HG03066 (cell line): ENCODE results near the gene HSPG2.
"Not testable (repeated sequence)": the region's sequence is repeated elsewhere in the genome, so short reads cannot be mapped to it uniquely, and the experiment has no call there.

Experiments used
- ATAC-seq: cut with Tn5 transposase; IDR thresholded peaks from one replicate; pipeline ENCODE4 v1.9.1; 2021; ENCODE audit warnings: low read depth; ENCODE audit not compliant: unreplicated experiment

The HSPG2 gene

GRCh38 chr1:21914880-21915640 lies 22.1 kb downstream of the HSPG2 start:
- ATAC-seq, result no peak

DNA sequence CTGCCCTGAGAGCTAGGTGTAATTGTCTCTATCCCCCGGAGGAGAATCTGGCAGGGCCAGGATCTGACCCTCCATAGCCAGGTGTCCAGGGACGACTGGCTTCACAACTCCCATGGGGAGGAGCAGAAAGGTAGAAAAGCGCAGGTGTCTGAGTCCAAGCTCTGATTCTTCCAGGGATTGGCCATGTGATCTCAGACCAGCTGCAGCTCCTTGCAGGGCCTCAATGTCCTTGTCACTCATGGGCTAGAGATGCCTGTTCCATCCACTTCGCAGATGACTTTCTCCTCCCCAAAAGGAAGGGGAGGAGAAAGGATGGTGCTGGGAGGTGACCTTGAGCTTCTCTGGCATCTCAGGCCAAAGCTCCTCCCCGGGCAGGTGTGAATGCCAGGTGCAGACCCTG lies 22.7 kb downstream of the HSPG2 start:
- no peak for ATAC-seq

DNA sequence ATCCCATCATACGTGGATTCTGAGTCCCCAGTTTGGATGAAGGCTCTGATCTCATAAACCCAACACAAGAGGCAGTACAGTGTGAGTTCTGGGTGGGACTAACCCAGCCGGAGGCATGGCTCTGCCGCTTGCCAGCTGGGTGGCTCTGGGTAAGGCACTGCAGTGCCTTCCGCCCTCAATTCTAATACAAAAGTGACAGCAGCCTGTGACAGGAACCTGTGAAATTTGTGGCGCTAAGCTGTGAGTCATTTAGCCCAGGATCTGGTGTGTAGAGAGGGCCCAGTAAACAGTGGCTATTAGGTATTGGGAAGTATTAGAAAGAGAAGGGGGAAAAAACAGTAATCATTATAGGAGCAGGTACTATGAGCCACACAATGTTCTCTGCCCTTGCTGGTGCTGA lies 23.3 kb downstream of the HSPG2 start:
- ATAC-seq, result no peak

DNA sequence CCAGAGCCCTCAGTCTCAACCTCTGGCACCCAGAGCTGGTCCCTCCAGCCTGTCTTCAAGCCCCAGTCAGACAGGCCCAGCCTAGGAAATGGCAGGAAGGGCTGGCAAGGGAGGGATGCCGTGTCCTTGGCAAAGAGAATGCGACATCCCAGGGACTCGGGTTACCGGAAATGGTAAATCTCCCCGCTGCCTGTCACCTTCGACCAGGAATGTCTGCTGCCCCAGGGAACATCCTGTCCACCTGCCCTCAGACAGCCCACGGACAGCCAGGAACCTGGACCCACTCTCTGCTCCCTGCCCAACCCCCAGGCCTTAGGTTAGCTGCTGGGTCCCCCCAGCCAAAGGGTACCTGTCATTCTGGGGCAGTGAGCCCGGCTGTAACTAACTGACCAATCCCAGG lies 23.9 kb downstream of the HSPG2 start:
- ATAC-seq, result no peak

DNA sequence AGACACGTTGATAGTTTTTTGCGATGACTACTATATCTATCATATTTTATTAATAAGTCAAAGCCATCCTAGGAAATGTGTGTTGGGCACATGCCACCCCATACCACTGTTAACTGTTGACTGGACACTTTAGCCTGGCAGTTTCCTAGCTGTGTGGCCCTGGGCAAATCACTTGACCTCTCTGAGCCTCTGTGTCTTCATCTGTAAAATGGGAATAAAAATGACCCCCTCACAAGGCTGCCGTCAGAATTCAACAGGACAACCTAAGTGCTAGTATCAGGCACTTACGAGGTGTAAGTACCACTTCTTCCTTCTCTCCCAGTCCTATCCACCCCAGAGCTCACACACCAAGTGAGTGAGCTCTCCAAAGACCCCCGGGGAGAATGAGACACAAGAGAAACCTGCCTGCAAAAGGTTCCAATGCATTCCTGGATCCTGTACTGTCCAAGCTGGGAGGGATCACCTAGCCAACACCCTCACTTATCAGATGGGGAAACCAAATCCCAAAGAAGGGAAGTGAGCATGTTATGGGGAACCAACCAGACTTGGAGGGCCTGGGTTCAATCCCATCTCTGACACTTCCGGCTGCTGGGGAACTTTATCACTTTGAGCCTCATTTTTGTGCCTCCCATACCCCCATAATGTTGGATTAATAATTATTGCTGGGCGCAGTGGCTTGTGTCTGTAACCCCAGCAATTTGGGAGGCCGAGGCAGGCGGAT lies 24.9 kb downstream of the HSPG2 start:
- ATAC-seq, result no peak

GRCh38 chr1:21911205-21912001 lies 25.7 kb downstream of the HSPG2 start:
- ATAC-seq, result no peak

DNA sequence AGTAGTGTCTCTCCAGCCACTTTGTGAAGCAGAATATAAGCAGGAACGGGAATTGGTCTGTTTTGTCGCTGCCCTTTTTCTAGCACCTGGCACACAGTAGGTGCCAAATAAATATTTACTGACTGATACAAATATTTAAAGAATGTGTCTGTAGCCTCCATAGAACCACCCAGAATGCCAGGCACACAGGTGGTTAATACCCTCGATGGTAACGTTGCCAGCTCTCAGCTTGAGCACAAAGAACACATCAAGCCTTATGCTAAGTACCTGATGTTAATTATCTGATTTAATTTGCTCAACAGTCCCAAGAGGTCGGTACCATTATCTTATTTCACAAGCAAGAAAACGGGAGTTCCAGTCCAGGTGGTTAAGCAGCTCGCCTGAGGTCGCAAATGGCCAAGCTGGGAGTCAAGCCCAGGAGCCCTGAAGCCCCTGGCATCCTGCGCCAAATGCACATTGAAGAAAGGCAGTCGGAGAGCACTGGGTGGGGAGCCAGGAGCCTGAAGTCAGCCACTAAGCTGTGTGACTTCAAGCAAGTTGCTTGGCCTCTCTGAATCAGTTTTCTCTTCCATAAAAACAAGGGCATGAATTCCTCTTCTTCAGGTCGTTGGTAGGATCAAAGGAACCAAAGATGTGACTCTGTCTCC lies 26.4 kb downstream of the HSPG2 start:
- no peak for ATAC-seq

DNA sequence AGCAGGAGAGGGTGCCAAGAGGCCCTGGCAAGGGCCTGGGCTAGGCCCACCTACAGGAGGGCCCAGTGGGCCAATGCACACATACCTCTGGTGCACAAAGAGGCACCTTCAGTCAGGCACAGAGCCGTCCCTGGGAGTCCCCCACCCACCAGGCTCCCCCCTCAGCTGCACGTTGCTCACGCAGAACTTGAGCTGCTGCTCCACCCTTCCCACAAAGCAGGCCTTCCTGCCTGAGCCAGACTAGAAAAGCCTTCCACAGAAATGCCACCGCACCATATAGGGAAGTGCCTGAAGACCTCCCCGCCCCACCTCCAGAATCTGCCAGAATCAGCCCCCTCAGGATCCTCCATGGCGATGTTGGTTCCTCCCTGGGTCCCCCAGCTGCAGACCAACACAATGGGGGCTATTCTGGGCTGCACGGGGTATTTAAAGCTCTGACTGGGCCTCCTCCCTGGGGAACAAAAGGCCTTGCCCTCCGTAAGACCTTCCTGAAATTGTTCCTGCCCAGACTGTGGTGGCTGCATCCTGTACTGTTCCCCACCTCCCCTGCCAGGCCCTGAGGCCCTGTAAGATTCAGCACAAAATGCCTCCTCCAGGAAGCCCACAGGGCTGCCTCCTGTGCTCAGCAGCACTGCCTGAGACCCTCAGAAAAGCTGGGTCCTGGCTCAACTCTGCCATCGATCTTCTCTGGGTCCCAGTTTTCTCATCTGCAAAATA lies 27.2 kb downstream of the HSPG2 start:
- no peak for ATAC-seq

DNA sequence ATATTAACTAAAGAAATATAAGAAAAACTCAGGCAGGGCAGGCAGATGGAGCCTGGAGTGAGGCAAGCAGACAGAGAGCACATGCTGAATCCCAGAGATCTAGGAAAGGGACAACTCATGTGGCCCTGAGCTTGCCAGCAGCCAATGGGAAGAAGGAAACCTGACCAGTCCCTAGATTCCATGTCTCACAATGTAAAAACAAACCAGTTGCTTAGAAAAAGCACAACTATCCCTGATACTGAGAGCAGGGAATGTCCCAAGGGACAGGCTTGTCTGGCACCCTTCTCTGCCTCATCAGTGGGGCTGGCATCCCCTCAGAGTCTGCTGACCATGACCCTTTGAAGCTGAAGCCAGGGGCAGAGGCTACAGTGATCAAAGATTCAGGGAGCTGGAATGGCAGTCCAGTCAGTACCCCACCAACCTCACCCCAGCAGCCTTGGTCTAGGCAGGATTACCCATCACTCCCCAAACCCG lies 27.8 kb downstream of the HSPG2 start:
- no peak for ATAC-seq

- not testable (repeated sequence) for ATAC-seq
Measured at GRCh38 chr1:21907737-21908534, 29.2 kb downstream of the HSPG2 start.

GRCh38 chr1:21907079-21907418 lies 30.1 kb downstream of the HSPG2 start:
- ATAC-seq, result no peak

DNA sequence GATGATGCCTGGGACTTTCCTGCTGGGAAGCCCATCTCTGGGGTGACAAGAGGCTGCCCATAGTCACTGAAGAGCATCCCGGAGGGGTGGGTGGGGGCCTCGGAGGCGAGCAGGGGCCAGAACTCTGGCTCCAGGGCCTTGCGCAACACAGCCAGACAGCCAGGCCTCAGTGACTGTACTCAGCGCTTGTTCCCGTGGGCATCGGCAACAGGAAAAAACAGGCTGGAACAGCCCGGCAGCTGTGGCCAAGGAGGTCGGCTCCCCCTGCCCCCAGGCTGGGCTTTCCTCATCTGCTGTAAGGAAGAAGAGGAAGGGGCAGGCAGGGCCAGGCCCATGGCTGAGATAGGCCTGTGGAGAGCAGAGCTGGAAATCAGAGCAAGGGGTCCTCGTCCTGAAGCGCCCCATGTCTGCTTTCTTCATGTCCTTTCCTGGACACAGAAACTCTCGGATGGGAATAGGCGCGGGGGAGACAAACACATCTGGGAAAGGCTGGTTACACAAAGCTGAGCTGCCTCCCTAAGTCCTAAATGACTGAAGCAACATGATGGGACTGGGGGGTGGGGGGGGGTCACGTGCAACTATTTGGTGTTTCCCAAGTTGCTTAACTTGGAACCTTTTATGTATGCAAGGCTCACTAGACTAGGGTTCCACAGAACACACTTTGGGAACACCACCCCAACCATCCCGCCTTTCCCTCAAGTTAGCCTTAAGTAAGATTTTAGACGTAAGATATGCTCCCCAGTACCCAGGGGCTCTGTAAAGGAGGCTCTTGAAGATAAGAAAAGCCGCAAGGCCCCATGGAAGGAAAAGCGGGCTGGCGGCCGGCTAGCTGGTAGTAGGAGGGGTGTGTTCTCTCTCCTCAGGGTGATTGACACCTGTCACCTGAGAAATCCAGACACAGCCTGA lies 30.7 kb downstream of the HSPG2 start:
- no peak for ATAC-seq

DNA sequence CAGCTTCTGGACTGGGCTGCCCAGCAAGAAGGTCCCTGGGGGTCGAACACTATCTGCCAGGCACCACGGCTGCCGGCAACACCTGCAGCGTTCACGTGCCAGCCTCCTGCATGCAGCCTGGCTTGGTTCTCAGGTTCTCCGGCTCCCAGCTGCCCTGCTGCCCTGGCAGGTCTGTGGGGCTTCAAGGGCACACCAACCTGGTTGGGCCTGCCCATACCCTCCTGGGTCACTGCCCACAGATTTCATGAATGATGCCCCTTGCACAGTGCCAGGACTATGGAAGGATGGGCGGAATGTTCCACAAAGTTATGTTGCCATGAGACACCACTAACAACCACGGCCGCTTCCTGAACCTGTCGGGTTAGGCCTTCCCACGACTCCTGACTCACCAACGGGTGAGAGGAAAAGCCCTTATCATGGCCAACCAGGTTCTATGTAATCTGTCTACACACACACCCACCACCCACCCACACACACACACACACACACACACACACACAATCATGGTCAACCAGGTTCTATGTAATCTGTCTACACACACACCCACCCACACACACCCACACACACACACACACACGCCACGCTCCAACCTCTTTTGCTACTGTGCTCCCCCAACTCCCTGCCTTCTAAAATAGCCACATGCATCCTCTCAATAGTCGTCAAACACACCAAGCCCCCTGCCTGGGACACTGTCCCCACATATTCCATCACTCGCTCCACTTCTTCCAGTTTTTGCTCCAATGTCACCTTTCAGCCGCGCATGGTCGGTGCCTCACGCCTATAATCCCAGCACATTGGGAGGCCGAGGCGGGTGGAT lies 32.2 kb downstream of the HSPG2 start:
- ATAC-seq, result no peak

- ATAC-seq, result no peak
Measured at GRCh38 chr1:21904454-21904703, 32.7 kb downstream of the HSPG2 start.

DNA sequence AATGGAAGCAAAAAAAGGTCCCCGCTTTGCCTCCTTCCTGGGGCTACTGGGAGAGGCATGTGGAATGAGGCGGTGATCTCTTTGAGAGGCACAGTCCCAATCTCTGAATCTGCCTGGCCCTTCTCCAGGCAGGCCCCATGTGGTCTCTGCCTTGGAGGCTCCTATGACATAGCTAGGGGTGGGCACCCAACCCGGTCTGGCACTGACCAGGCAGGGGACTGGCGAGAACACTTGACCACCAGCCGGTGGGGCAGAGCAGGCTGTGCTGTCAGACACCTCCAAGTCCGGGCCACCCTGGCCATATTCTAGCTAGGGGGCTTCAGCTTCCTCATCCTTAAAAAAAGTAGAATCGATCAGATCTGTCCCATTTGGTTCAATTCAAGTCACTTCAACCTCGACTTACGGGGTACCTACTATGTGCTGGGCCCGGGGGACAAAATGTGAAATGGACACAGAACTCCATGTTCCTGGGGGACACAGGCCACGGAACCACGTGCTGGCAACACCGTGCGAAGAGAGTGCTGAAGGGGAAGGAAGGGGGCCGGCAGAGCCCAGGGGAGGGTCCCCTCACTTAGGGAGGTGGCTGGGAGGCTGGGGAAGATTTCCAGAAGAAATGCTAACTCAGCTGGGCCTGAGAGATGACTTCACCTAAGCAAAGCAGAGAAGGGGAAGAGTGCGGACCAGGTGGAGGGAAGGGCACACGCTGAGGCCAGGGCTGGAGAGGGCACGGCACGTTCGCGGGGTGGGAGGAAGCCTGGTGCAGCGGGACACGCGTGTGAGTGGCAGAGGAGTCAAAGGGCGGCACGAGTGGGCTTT lies 33.3 kb downstream of the HSPG2 start:
- no peak for ATAC-seq

DNA sequence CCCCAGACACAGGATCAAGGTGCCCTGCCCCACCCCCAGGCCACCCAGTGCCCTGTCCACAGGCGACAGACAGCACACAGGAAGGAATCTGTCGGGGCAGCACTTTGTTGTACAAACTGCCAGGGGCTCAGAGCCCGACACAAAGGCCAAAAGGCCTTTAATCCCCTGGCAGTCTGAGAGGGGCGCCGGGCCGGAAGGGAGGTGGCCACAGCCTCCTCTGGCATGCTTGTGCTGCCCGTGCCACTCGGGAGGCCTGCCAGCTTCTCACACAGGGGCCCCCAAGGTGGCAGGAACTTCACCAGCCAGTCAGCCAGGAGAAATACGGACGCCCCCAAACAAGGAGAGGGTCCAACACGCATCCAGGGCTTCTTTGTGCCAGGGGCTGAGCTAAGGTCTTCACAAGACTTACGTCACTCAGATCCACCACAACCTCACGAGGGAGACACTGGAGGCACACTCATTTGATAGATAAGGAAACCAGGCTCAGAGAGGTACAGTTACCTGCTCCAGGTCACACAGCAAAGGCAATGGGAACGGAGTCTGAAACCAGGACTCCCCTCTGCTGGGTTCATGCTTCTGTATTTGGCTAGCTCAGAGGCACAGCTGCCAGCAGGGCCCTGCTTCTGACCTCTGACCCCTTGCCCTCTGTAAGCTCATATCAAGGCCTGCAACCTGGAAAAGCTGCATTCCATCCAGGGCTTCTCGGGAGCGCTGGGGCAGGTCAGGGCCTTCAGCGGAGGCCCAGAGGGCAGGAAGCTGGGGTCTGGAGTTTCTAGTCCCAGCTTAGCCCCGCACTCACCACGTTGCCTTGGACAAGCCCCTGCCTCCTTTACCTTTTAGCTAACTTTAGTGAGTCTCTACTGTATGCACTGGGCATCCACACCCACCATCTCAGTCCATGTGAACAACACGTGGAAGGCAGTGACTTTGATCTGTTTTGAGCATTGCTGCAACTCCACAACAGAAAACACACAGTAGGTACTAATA lies 34.8 kb downstream of the HSPG2 start:
- ATAC-seq, result no peak
